DND-41 (cell line): ENCODE measurements around the gene SAMD4B.

Source experiments
- ATAC-seq: fragments of 200-7000 bp; cut with Tn5 transposase; 3 replicates; pipeline ENCODE4 v1.9.1; 2021; ENCODE audit warnings: low read depth; ENCODE audit not compliant: insufficient read depth
- DNase-seq: peaks from one replicate; pipeline ENCODE4 v3.0.0-alpha.2; 2020
- H2AFZ ChIP-seq: 2 replicates; pipeline ENCODE4 v1.6.0; 2012; ENCODE audit warnings: low read depth, low read length
- H3K27ac ChIP-seq: 2 replicates; pipeline ENCODE4 v1.5.1; 2012; ENCODE audit warnings: low read length, inconsistent platforms
- H3K27me3 ChIP-seq: fragments of 200-600 bp; sonication (generic); 2 replicates; pipeline ENCODE4 v1.6.0; 2012; ENCODE audit warnings: low read length, mild to moderate bottlenecking, inconsistent platforms; ENCODE audit not compliant: insufficient read depth, poor library complexity
- H3K36me3 ChIP-seq: 2 replicates; pipeline ENCODE4 v1.5.1; 2012; ENCODE audit warnings: low read length, inconsistent platforms; ENCODE audit not compliant: insufficient read depth
- H3K4me1 ChIP-seq: 2 replicates; pipeline ENCODE4 v1.5.1; 2012; ENCODE audit warnings: mild to moderate bottlenecking, low read length; ENCODE audit not compliant: insufficient read depth
- H3K4me2 ChIP-seq: 2 replicates; pipeline ENCODE4 v1.6.0; 2012; ENCODE audit warnings: mild to moderate bottlenecking, moderate library complexity, low read length, inconsistent platforms; ENCODE audit not compliant: insufficient read depth
- H3K4me3 ChIP-seq, 2 experiments: fragments of 200-600 bp in 1 of 2; shearing (Covaris generic) in 1 of 2; 2 replicates each; pipeline ENCODE4 v1.5.1; 2012 to 2016; ENCODE audit warnings: inconsistent platforms in 2 of 2, low read length in 2 of 2, mild to moderate bottlenecking in 2 of 2, low read depth in 1 of 2, moderate library complexity in 1 of 2
- H3K79me2 ChIP-seq: 2 replicates; pipeline ENCODE4 v1.6.0; 2012; ENCODE audit warnings: low read length, inconsistent platforms; ENCODE audit not compliant: insufficient read depth
- H3K9ac ChIP-seq: 2 replicates; pipeline ENCODE4 v1.6.0; 2012; ENCODE audit warnings: low read depth, mild to moderate bottlenecking, inconsistent platforms, low read length, moderate library complexity
- H3K9me3 ChIP-seq: 2 replicates; pipeline ENCODE4 v1.5.1; 2012; ENCODE audit warnings: low read length, moderate library complexity, mild to moderate bottlenecking, inconsistent platforms; ENCODE audit not compliant: insufficient read depth, severe bottlenecking
- H4K20me1 ChIP-seq: 2 replicates; pipeline ENCODE4 v1.6.0; 2012; ENCODE audit warnings: low read length; ENCODE audit not compliant: insufficient read depth
- EZH2 ChIP-seq: IDR thresholded peaks from 3 replicates; pipeline ENCODE4 v1.6.1; 2012; ENCODE audit warnings: borderline replicate concordance, low read depth, mild to moderate bottlenecking, moderate library complexity, low read length, inconsistent platforms; ENCODE audit not compliant: severe bottlenecking
- TF ChIP-seq, protein P1 (sequence below): IDR thresholded peaks from 2 replicates; pipeline ENCODE4 v1.5.1; 2012; ENCODE audit warnings: borderline replicate concordance, low read length, moderate library complexity, mild to moderate bottlenecking; ENCODE audit not compliant: poor library complexity, severe bottlenecking; ENCODE audit errors: extremely low read depth

The SAMD4B gene

GRCh38 chr19:39382991-39383828 lies 41.0 kb downstream of the SAMD4B start:
- H4K20me1 ChIP-seq = peaks cover 14% of the 10 kb centered on the region
- ATAC-seq = no peak
- H3K9ac ChIP-seq = no peak overlapping the region
- no peaks in the 10 kb centered on the region for H3K79me2 ChIP-seq
- no peak overlapping the region for H2AFZ ChIP-seq
- no peak overlapping the region for H3K4me3 ChIP-seq
- no peaks in the 10 kb centered on the region for H3K27me3 ChIP-seq
- peaks cover 96% of the 10 kb centered on the region for H3K36me3 ChIP-seq
- H3K4me1 ChIP-seq = peaks cover 2% of the 10 kb centered on the region; the same call in 1 of the 2 replicates
- no peaks in the 10 kb centered on the region for H3K9me3 ChIP-seq
- DNase-seq = no peak
- H3K4me2 ChIP-seq = no peak overlapping the region
- no peak overlapping the region for H3K27ac ChIP-seq
- TF ChIP-seq, protein P1, sequence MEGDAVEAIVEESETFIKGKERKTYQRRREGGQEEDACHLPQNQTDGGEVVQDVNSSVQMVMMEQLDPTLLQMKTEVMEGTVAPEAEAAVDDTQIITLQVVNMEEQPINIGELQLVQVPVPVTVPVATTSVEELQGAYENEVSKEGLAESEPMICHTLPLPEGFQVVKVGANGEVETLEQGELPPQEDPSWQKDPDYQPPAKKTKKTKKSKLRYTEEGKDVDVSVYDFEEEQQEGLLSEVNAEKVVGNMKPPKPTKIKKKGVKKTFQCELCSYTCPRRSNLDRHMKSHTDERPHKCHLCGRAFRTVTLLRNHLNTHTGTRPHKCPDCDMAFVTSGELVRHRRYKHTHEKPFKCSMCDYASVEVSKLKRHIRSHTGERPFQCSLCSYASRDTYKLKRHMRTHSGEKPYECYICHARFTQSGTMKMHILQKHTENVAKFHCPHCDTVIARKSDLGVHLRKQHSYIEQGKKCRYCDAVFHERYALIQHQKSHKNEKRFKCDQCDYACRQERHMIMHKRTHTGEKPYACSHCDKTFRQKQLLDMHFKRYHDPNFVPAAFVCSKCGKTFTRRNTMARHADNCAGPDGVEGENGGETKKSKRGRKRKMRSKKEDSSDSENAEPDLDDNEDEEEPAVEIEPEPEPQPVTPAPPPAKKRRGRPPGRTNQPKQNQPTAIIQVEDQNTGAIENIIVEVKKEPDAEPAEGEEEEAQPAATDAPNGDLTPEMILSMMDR = no peak
- no peak for TF ChIP-seq EZH2

DNA sequence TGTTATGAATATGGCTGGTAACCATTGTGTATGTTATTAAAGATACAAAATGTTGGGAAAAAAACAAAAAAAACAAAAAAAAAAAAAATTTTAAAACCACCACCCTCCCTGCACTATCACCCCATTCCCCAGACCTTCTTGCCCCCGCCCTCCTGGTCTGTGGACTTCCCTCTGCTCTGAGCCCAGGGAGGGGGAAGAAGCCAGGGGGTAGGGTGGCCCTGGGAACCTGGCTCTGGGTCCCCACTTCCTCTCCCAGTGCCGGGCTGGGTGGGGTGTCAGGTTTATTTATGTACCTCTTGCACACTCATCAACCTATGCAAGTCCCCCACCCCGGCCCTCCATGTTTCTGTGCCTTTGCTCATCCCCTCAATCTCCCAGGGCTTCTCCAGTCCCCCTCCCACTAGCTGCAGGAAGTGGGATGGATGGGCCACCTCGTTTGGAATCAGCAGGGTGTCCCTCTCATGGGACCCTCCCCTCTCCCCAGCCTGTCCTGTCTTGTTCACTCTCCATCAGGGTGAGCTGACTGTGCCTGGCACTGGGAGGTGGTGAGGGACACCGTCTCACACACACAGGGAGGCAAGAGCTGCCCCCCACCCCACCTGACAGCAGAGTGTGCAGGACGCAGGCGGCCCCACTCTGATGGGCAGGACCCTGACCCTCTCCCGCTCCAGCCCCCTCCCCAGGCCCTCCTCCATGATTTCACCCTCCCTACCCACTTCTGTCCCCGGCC lies 42.8 kb downstream of the SAMD4B start:
- no peak for TF ChIP-seq EZH2
- TF ChIP-seq, protein P1 = no peak
- H2AFZ ChIP-seq = no peak overlapping the region
- no peaks in the 10 kb centered on the region for H3K9me3 ChIP-seq
- H3K4me2 ChIP-seq = no peak overlapping the region
- H3K27ac ChIP-seq = no peak overlapping the region
- H4K20me1 ChIP-seq = peaks cover 18% of the 10 kb centered on the region
- ATAC-seq (0 out of 3 replicates have a peak, but pooled peaks have one; percentile 18), DNase-seq (no peak)
- peaks cover 96% of the 10 kb centered on the region for H3K36me3 ChIP-seq
- no peak overlapping the region for H3K4me3 ChIP-seq
- H3K79me2 ChIP-seq = peaks cover 11% of the 10 kb centered on the region
- peaks cover 18% of the 10 kb centered on the region for H3K4me1 ChIP-seq
- no peaks in the 10 kb centered on the region for H3K27me3 ChIP-seq
- H3K9ac ChIP-seq = no peak overlapping the region

- Histone ChIP-seq H3K9ac (no peak overlapping the region), H3K79me2 (peaks cover 18% of the 10 kb centered on the region), H4K20me1 (peaks cover 18% of the 10 kb centered on the region), H3K27ac (no peak overlapping the region), H3K27me3 (no peaks in the 10 kb centered on the region), H3K9me3 (no peaks in the 10 kb centered on the region), H2AFZ (no peak overlapping the region), H3K4me3 (no peak overlapping the region), H3K4me2 (no peak overlapping the region), H3K36me3 (peaks cover 88% of the 10 kb centered on the region), H3K4me1 (peaks cover 22% of the 10 kb centered on the region)
- no peak for TF ChIP-seq EZH2
- TF ChIP-seq, protein P1 = no peak
- no peak for DNase-seq
- no peak for ATAC-seq
Measured at GRCh38 chr19:39385629-39386411, 43.6 kb downstream of the SAMD4B start.
